Trophoblast cell (in vitro differentiated cells and primary cell): ENCODE results near the gene SLC4A3.
"Not testable (repeated sequence)": the region's sequence is repeated elsewhere in the genome, so short reads cannot be mapped to it uniquely, and the experiment has no call there.

Source experiments
- DNase-seq, 2 donors: peaks; one replicate each; pipeline ENCODE4 v3.0.0-alpha.2; 2016
- H2AFZ ChIP-seq: 2 replicates; pipeline ENCODE4 v1.6.1; 2013; ENCODE audit warnings: low read length, moderate library complexity, mild to moderate bottlenecking; ENCODE audit not compliant: insufficient read depth, poor library complexity
- H2AK5ac ChIP-seq: 2 replicates; pipeline ENCODE4 v1.6.1; 2013; ENCODE audit warnings: mild to moderate bottlenecking, low read length
- H2BK120ac ChIP-seq: 2 replicates; pipeline ENCODE4 v1.6.1; 2013; ENCODE audit warnings: low read length, mild to moderate bottlenecking, moderate library complexity; ENCODE audit not compliant: insufficient read depth, poor library complexity
- H2BK12ac ChIP-seq: 2 replicates; pipeline ENCODE4 v1.6.1; 2013; ENCODE audit warnings: mild to moderate bottlenecking, low read length, moderate library complexity
- H2BK5ac ChIP-seq: 2 replicates; pipeline ENCODE4 v1.6.1; 2013; ENCODE audit warnings: low read length, low read depth, moderate library complexity, mild to moderate bottlenecking; ENCODE audit not compliant: poor library complexity
- H3K14ac ChIP-seq: 2 replicates; pipeline ENCODE4 v1.6.1; 2013; ENCODE audit warnings: mild to moderate bottlenecking, low read length
- H3K18ac ChIP-seq: 2 replicates; pipeline ENCODE4 v1.6.1; 2013; ENCODE audit warnings: mild to moderate bottlenecking, low read length
- H3K23ac ChIP-seq: 2 replicates; pipeline ENCODE4 v1.6.1; 2013; ENCODE audit warnings: low read length
- H3K27ac ChIP-seq: 2 replicates; pipeline ENCODE4 v1.5.1; 2013; ENCODE audit warnings: low read depth, mild to moderate bottlenecking, inconsistent platforms, low read length, moderate library complexity
- H3K27me3 ChIP-seq: 2 replicates; pipeline ENCODE4 v1.6.1; 2013; ENCODE audit warnings: inconsistent platforms, mild to moderate bottlenecking, low read length, moderate library complexity; ENCODE audit not compliant: insufficient read depth
- H3K36me3 ChIP-seq, 2 experiments: 1 replicate in 1 of 2; 2 replicates in 1 of 2; pipeline ENCODE4 v1.6.1; 2013; ENCODE audit warnings: low read length in 2 of 2, mild to moderate bottlenecking in 2 of 2, moderate library complexity in 1 of 2; ENCODE audit not compliant: insufficient read depth in 2 of 2, control insufficient read depth in 1 of 2
- H3K4ac ChIP-seq: 2 replicates; pipeline ENCODE4 v1.6.1; 2013; ENCODE audit warnings: low read depth, mild to moderate bottlenecking, low read length, moderate library complexity
- H3K4me1 ChIP-seq, 2 experiments: 1 replicate in 1 of 2; 2 replicates in 1 of 2; pipeline ENCODE4 v1.6.1; 2013; ENCODE audit warnings: low read length in 2 of 2, mild to moderate bottlenecking in 2 of 2, moderate library complexity in 1 of 2; ENCODE audit not compliant: insufficient read depth in 2 of 2, control insufficient read depth in 1 of 2
- H3K4me2 ChIP-seq: 2 replicates; pipeline ENCODE4 v1.6.1; 2013; ENCODE audit warnings: inconsistent platforms, mild to moderate bottlenecking, low read length, moderate library complexity
- H3K4me3 ChIP-seq: 2 replicates; pipeline ENCODE4 v1.5.1; 2013; ENCODE audit warnings: mild to moderate bottlenecking, low read depth, low read length, inconsistent platforms
- H3K79me1 ChIP-seq: one replicate; pipeline ENCODE4 v1.6.1; 2013; ENCODE audit warnings: low read length
- H3K79me2 ChIP-seq: 2 replicates; pipeline ENCODE4 v1.6.1; 2013; ENCODE audit warnings: low read length, mild to moderate bottlenecking; ENCODE audit not compliant: control insufficient read depth, insufficient read depth, poor library complexity
- H3K9ac ChIP-seq: 2 replicates; pipeline ENCODE4 v1.6.1; 2013; ENCODE audit warnings: mild to moderate bottlenecking, low read length
- H3K9me3 ChIP-seq: 2 replicates; pipeline ENCODE4 v1.6.1; 2013; ENCODE audit warnings: low read depth, mild to moderate bottlenecking, control low read depth, inconsistent platforms, low read length; ENCODE audit not compliant: insufficient read depth
- H4K12ac ChIP-seq: 2 replicates; pipeline ENCODE4 v1.6.1; 2013; ENCODE audit warnings: low read depth, mild to moderate bottlenecking, low read length, moderate library complexity
- H4K8ac ChIP-seq: 2 replicates; pipeline ENCODE4 v1.6.1; 2013; ENCODE audit warnings: low read depth, mild to moderate bottlenecking, low read length, moderate library complexity
- H4K91ac ChIP-seq: one replicate; pipeline ENCODE4 v1.6.1; 2013; ENCODE audit warnings: low read depth, mild to moderate bottlenecking, low read length, moderate library complexity
- WGBS: extraction: QIAGEN DNeasy Blood & Tissue Kit; methylation state at CpG from one replicate; pipeline ENCODE4 v1.1.7; 2013; ENCODE audit warnings: missing lambda C conversion rate; ENCODE audit not compliant: insufficient read length, insufficient coverage; ENCODE audit errors: extremely low coverage; 5-methylcytosine and 5-hydroxymethylcytosine counted together

The SLC4A3 gene

DNA sequence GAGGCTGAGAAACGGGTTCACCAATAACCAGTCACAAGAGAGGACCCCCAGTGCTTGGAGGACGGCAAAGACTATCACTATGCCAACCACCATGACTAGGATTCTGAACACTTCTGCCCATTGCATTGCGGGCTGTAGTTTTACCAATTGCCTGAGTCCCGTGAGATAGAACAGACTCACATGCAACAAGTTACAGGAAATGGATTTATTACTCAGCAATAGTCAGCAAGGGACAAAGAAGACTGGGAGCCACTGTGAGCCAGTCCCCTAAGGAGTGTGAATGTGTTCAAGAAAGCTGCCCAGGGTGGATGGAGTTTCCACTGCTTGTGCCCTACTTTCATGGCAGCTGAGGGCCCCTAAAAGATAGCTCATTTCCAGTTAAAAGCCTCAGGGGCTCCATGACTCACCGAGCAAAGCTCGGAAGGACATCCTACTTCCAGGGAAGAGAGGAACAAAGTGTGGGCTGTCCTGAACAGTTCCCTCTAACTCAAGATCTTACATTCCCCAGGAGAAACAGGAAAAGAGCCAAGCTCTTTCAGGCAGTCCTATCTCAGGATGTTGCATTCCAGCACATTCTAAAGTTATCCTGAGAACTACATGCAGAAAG lies 54.4 kb downstream of the SLC4A3 start:
- Histone ChIP-seq H3K23ac (no peak overlapping the region), H2BK12ac (peak overlapping the region; percentile 33), H4K91ac (peak overlapping the region; percentile 33), H3K4me2 (no peak overlapping the region), H3K4me3 (no peak overlapping the region), H3K4ac (no peak overlapping the region), H3K79me1 (peaks cover 25% of the 10 kb centered on the region), H3K9me3 (no peaks in the 10 kb centered on the region), H3K36me3 (no peaks in the 10 kb centered on the region), H3K14ac (no peak overlapping the region), H3K27me3 (no peaks in the 10 kb centered on the region), H3K18ac (no peak overlapping the region), H2BK120ac (peak overlapping the region; percentile 27), H3K27ac (peak overlapping the region; percentile 21), H4K12ac (no peak overlapping the region), H3K9ac (no peak overlapping the region), H3K4me1 (peaks cover 13 to 18% of the 10 kb centered on the region in 2 experiments), H2BK5ac (peak overlapping the region; percentile 35), H2AFZ (no peak overlapping the region), H4K8ac (no peak overlapping the region), H2AK5ac (no peak overlapping the region), H3K79me2 (peaks cover 2% of the 10 kb centered on the region)
- DNase-seq, result peak in 1 of 2 donors; percentile 23
- no CpG with 5 or more reads among the region's 6 CpGs for WGBS

- not testable (repeated sequence) for H3K27me3 ChIP-seq, H2AK5ac ChIP-seq, H4K12ac ChIP-seq, H3K23ac ChIP-seq, H4K8ac ChIP-seq, H3K4me3 ChIP-seq, H2AFZ ChIP-seq, H3K27ac ChIP-seq, H3K14ac ChIP-seq, H3K4me2 ChIP-seq, H3K9ac ChIP-seq, H3K18ac ChIP-seq, H3K9me3 ChIP-seq, H2BK5ac ChIP-seq, H3K4ac ChIP-seq, H2BK120ac ChIP-seq, H4K91ac ChIP-seq, H3K36me3 ChIP-seq, H2BK12ac ChIP-seq, DNase-seq, H3K79me2 ChIP-seq
- H3K4me1 ChIP-seq, result peaks cover 20 to 22% of the 10 kb centered on the region in 2 experiments
- H3K79me1 ChIP-seq, result peaks cover 38% of the 10 kb centered on the region
- no CpG with 5 or more reads among the region's 2 CpGs for WGBS
These were observed 56.0 kb downstream of the SLC4A3 start for GRCh38 chr2:219683474-219683873.

DNA sequence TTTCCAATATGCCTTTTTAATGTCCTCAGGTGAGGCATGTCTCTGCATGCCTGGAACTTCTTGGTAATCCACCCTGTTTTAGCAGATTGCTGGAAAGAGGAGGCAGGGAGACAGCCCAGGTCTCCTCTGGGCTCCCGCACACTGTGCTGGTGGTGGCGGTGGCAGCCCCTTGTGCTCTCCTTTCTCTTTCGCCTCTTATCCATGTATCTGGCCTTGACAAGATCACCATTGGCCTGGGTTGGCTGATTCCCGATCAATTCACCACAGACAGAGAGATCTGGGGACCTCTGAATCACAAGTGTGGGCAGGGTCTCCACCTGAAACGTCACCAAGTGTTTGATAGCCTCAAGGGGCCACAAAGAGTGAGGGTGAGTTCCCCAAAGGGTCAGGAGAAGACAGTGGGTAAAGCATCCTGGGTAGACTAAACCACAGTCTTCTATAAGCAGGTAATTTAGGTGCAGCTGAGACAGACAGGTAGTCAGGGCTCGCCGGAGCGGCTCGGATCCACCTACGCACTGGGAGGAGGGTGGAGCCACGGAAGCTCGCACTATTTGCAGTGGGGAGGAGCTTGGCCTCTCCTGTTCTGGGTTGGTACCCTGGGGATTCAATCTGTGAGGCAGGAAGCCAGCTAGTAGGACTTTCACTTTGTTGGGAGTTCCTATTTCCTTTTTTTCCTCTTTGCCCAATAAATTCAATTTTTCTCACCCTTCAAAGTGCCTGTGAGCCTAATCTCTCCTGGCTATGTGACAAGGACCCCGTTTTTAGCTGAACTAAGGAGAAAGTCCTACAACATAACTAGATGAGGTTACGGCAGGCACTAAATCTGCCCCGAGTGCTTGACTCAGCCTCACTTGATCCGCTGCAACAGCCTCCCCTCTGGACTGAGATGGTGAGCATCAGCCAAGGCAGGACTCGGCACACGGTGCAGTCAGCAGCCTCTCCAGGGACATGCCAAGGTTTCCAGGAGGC lies 57.6 kb downstream of the SLC4A3 start:
- peak overlapping the region; percentile 96 for H4K91ac ChIP-seq
- H3K18ac ChIP-seq, result peak overlapping the region; percentile 81
- H3K36me3 ChIP-seq, result no peaks in the 10 kb centered on the region
- H3K4me2 ChIP-seq, result no peak overlapping the region
- H4K8ac ChIP-seq, result peak overlapping the region; percentile 24
- peak; percentile 85 to 88 for DNase-seq
- H3K79me2 ChIP-seq, result peaks cover 4% of the 10 kb centered on the region
- no peaks in the 10 kb centered on the region for H3K27me3 ChIP-seq
- peak overlapping the region; percentile 87 for H2BK120ac ChIP-seq
- peaks cover 46% of the 10 kb centered on the region for H3K79me1 ChIP-seq
- peaks cover 25 to 28% of the 10 kb centered on the region in 2 experiments for H3K4me1 ChIP-seq
- H3K23ac ChIP-seq, result no peak overlapping the region
- peak overlapping the region; percentile 74 for H2BK12ac ChIP-seq
- peak overlapping the region; percentile 60 for H3K27ac ChIP-seq
- peak overlapping the region; percentile 71 for H2AFZ ChIP-seq
- H3K14ac ChIP-seq, result peak overlapping the region; percentile 84
- H3K4ac ChIP-seq, result peak overlapping the region; percentile 60
- no peaks in the 10 kb centered on the region for H3K9me3 ChIP-seq
- peak overlapping the region; percentile 92 for H2BK5ac ChIP-seq
- no peak overlapping the region for H3K4me3 ChIP-seq
- peak overlapping the region; percentile 94 for H2AK5ac ChIP-seq
- no peak overlapping the region for H3K9ac ChIP-seq
- H4K12ac ChIP-seq, result peak overlapping the region; percentile 56
- WGBS, result no CpG with 5 or more reads among the region's 18 CpGs

DNA sequence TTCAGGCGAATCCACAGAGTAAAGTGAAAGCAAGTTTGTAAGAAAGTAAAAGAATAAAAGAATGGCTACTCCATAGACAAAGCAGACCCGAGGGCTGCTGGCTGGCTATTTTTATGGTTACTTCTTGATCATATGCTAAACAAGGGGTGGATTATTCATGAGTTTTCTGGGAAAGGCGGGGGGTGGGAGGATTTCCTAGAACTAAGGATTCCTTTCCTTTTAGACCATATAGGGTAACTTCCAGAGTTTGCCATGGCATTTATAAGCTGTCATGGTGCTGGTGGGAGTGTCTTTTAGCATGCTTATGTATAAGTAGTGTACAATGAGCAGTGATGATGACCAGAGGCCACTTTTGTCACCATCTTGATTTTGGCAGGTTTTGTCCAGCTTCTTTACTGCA lies 59.8 kb downstream of the SLC4A3 start:
- Histone ChIP-seq H3K27ac (peak overlapping the region; percentile 92), H3K14ac (no peak overlapping the region), H2AFZ (no peak overlapping the region), H3K4ac (no peak overlapping the region), H2AK5ac (no peak overlapping the region), H3K23ac (no peak overlapping the region), H2BK12ac (peak overlapping the region; percentile 73), H4K91ac (peak overlapping the region; percentile 32), H3K18ac (no peak overlapping the region), H3K4me1 (peaks cover 23 to 24% of the 10 kb centered on the region in 2 experiments), H4K8ac (no peak overlapping the region), H3K79me2 (peaks cover 4% of the 10 kb centered on the region), H3K9me3 (no peaks in the 10 kb centered on the region), H2BK5ac (peak overlapping the region; percentile 37), H3K36me3 (no peaks in the 10 kb centered on the region), H3K79me1 (peaks cover 45% of the 10 kb centered on the region), H3K4me3 (no peak overlapping the region), H3K9ac (no peak overlapping the region), H3K4me2 (no peak overlapping the region), H3K27me3 (no peaks in the 10 kb centered on the region), H4K12ac (no peak overlapping the region), H2BK120ac (no peak overlapping the region)
- peak; percentile 85 to 88 for DNase-seq
- WGBS, result no CpG with 5 or more reads among the region's 3 CpGs
